Adipocyte (in vitro differentiated cells): ENCODE data around the gene PRDM2.
"Not testable (repeated sequence)": the region's sequence is repeated elsewhere in the genome, so short reads cannot be mapped to it uniquely, and the experiment has no call there.

Experiments
- DNase-seq: peaks from one replicate; pipeline ENCODE4 v3.0.0-alpha.2; 2015; ENCODE audit warnings: low read depth
- H3K27me3 ChIP-seq: replicated peaks from 2 replicates; pipeline ENCODE4 v1.7.0; 2013; ENCODE audit warnings: mild to moderate bottlenecking, low read length, moderate library complexity; ENCODE audit not compliant: control insufficient read depth, insufficient read depth
- H3K36me3 ChIP-seq: 2 replicates; pipeline ENCODE4 v1.7.0; 2013; ENCODE audit warnings: low read length, mild to moderate bottlenecking, moderate library complexity; ENCODE audit not compliant: control insufficient read depth, insufficient read depth, severe bottlenecking
- H3K4me1 ChIP-seq: 2 replicates; pipeline ENCODE4 v1.7.0; 2013; ENCODE audit warnings: mild to moderate bottlenecking, low read length, moderate library complexity; ENCODE audit not compliant: control insufficient read depth, insufficient read depth
- H3K4me3 ChIP-seq: 2 replicates; pipeline ENCODE4 v1.7.0; 2013; ENCODE audit warnings: mild to moderate bottlenecking, low read length, moderate library complexity
- H3K9ac ChIP-seq: 2 replicates; pipeline ENCODE4 v1.7.0; 2013; ENCODE audit warnings: mild to moderate bottlenecking, low read length, moderate library complexity
- H3K9me3 ChIP-seq: 2 replicates; pipeline ENCODE4 v1.7.0; 2013; ENCODE audit warnings: mild to moderate bottlenecking, low read length, moderate library complexity; ENCODE audit not compliant: control insufficient read depth

Gene PRDM2

GRCh38 chr1:13675151-13675651, 24.8 kb upstream of the PRDM2 start:
- Histone ChIP-seq H3K4me3 (no peak overlapping the region), H3K27me3 (no peaks in the 10 kb centered on the region), H3K36me3 (no peaks in the 10 kb centered on the region), H3K4me1 (peaks cover 7% of the 10 kb centered on the region), H3K9ac (no peak overlapping the region), H3K9me3 (no peaks in the 10 kb centered on the region)
- peak; percentile 60 for DNase-seq

- Histone ChIP-seq H3K4me3 (no peak overlapping the region), H3K4me1 (peaks cover 7% of the 10 kb centered on the region), H3K27me3 (no peaks in the 10 kb centered on the region), H3K9ac (no peak overlapping the region), H3K36me3 (no peaks in the 10 kb centered on the region), H3K9me3 (no peaks in the 10 kb centered on the region)
- no peak for DNase-seq
These were observed 22.1 kb upstream of the PRDM2 start for GRCh38 chr1:13677896-13678295.

GRCh38 chr1:13679651-13680050, 20.3 kb upstream of the PRDM2 start:
- no peak overlapping the region for H3K4me3 ChIP-seq
- no peak for DNase-seq
- no peak overlapping the region for H3K9ac ChIP-seq
- no peaks in the 10 kb centered on the region for H3K27me3 ChIP-seq
- H3K4me1 ChIP-seq = peaks cover 7% of the 10 kb centered on the region
- no peaks in the 10 kb centered on the region for H3K9me3 ChIP-seq
- no peaks in the 10 kb centered on the region for H3K36me3 ChIP-seq

- not testable (repeated sequence) for H3K27me3 ChIP-seq, H3K4me1 ChIP-seq, H3K36me3 ChIP-seq, H3K9me3 ChIP-seq, H3K9ac ChIP-seq, H3K4me3 ChIP-seq, DNase-seq
These were observed 19.4 kb upstream of the PRDM2 start for GRCh38 chr1:13680609-13681008.

GRCh38 chr1:13681921-13682320, 18.1 kb upstream of the PRDM2 start:
- no peak overlapping the region for H3K4me3 ChIP-seq
- H3K9me3 ChIP-seq = no peaks in the 10 kb centered on the region
- H3K27me3 ChIP-seq = no peaks in the 10 kb centered on the region
- no peak for DNase-seq
- H3K36me3 ChIP-seq = no peaks in the 10 kb centered on the region
- H3K9ac ChIP-seq = no peak overlapping the region
- H3K4me1 ChIP-seq = no peaks in the 10 kb centered on the region

- DNase-seq = no peak
- Histone ChIP-seq H3K4me1 (no peaks in the 10 kb centered on the region), H3K9ac (no peak overlapping the region), H3K9me3 (no peaks in the 10 kb centered on the region), H3K27me3 (no peaks in the 10 kb centered on the region), H3K4me3 (no peak overlapping the region), H3K36me3 (no peaks in the 10 kb centered on the region)
These were observed 17.5 kb upstream of the PRDM2 start for GRCh38 chr1:13682444-13682843.

GRCh38 chr1:13683206-13683605, 16.8 kb upstream of the PRDM2 start:
- Histone ChIP-seq H3K36me3 (no peaks in the 10 kb centered on the region), H3K9me3 (no peaks in the 10 kb centered on the region), H3K4me3 (no peak overlapping the region), H3K4me1 (no peaks in the 10 kb centered on the region), H3K27me3 (no peaks in the 10 kb centered on the region), H3K9ac (no peak overlapping the region)
- DNase-seq = no peak

- Histone ChIP-seq H3K4me3 (no peak overlapping the region), H3K9me3 (no peaks in the 10 kb centered on the region), H3K27me3 (no peaks in the 10 kb centered on the region), H3K4me1 (no peaks in the 10 kb centered on the region), H3K9ac (no peak overlapping the region), H3K36me3 (no peaks in the 10 kb centered on the region)
- no peak for DNase-seq
These were observed 12.8 kb upstream of the PRDM2 start for GRCh38 chr1:13687151-13687715.

GRCh38 chr1:13693094-13693493, 6.9 kb upstream of the PRDM2 start:
- H3K9me3 ChIP-seq, DNase-seq, H3K4me3 ChIP-seq, H3K4me1 ChIP-seq, H3K9ac ChIP-seq, H3K27me3 ChIP-seq, H3K36me3 ChIP-seq: not testable (repeated sequence)

GRCh38 chr1:13694886-13695684, 4.9 kb upstream of the PRDM2 start:
- Histone ChIP-seq H3K9me3 (no peaks in the 10 kb centered on the region), H3K4me1 (peaks cover 5% of the 10 kb centered on the region), H3K4me3 (no peak overlapping the region), H3K27me3 (no peaks in the 10 kb centered on the region), H3K9ac (no peak overlapping the region), H3K36me3 (no peaks in the 10 kb centered on the region)
- DNase-seq = no peak

- H3K4me3 ChIP-seq = no peak overlapping the region
- DNase-seq = no peak
- no peaks in the 10 kb centered on the region for H3K36me3 ChIP-seq
- no peaks in the 10 kb centered on the region for H3K27me3 ChIP-seq
- H3K9ac ChIP-seq = no peak overlapping the region
- peaks cover 16% of the 10 kb centered on the region for H3K4me1 ChIP-seq
- no peaks in the 10 kb centered on the region for H3K9me3 ChIP-seq
These were observed 2.2 kb upstream of the PRDM2 start for GRCh38 chr1:13697738-13698137.
